Activated naive CD8-positive, alpha-beta T cell treated with anti-CD3 and anti-CD28 coated beads for 36 hours (primary cell): ENCODE results near the gene CAPN3. TPM values are rescaled to one million over a fixed set of nuclear protein-coding genes. Genes with fewer than 3 reads are reported as not detected.
"Not testable (repeated sequence)": the region's sequence is repeated elsewhere in the genome, so short reads cannot be mapped to it uniquely, and the experiment has no call there.

ENCODE experiments used
- DNase-seq: peaks from one replicate; pipeline ENCODE4 v3.0.0; 2021
- H3K27ac Mint-ChIP-seq: one replicate; pipeline ENCODE4 v1.8.0; 2022; ENCODE audit warnings: mild to moderate bottlenecking, moderate library complexity, mixed read lengths
- H3K27me3 Mint-ChIP-seq: one replicate; pipeline ENCODE4 v1.8.0; 2022; ENCODE audit warnings: mild to moderate bottlenecking, mixed read lengths
- H3K36me3 Mint-ChIP-seq: one replicate; pipeline ENCODE4 v1.8.0; 2021; ENCODE audit warnings: mild to moderate bottlenecking, mixed read lengths
- H3K4me1 Mint-ChIP-seq: one replicate; pipeline ENCODE4 v1.8.0; 2021; ENCODE audit warnings: mixed read lengths
- H3K4me3 Mint-ChIP-seq: one replicate; pipeline ENCODE4 v1.8.0; 2022; ENCODE audit warnings: mild to moderate bottlenecking, moderate library complexity, mixed read lengths
- H3K9me3 Mint-ChIP-seq: one replicate; pipeline ENCODE4 v1.8.0; 2022; ENCODE audit warnings: mixed read lengths
- total RNA-seq, 2 experiments: library from RNA; stranded (reverse); gene quantifications; one replicate each; pipeline ENCODE4 v1.2.3, GENCODE V29; 2021

The CAPN3 gene
- 1 to 10 TPM; 1.4 to 1.8 TPM for total RNA-seq

- Mint-ChIP-seq H3K4me3 (no peak within 1 kb of the TSS), H3K27ac (no peak within 1 kb of the TSS), H3K4me1 (no peaks in the 10 kb centered on the region), H3K27me3 (no peaks in the 10 kb centered on the region), H3K9me3 (no peaks in the 10 kb centered on the region), H3K36me3 (no peaks in the 10 kb centered on the region)
- DNase-seq = no peak
Observed at GRCh38 chr15:42359249-42359648, at the start of gene CAPN3. Gene CAPN3 (plus strand): TSS chr15:42359501. CDS start chr15:42359806, 305 bp downstream.

- Mint-ChIP-seq H3K4me3 (no peak overlapping the region), H3K27ac (no peak overlapping the region), H3K4me1 (no peaks in the 10 kb centered on the region), H3K36me3 (peaks cover 7% of the 10 kb centered on the region), H3K27me3 (no peaks in the 10 kb centered on the region), H3K9me3 (no peaks in the 10 kb centered on the region)
- no peak for DNase-seq
Observed at GRCh38 chr15:42313463-42313862, 45.8 kb upstream of the CAPN3 start.

- Mint-ChIP-seq H3K9me3 (no peaks in the 10 kb centered on the region), H3K27ac (no peak overlapping the region), H3K4me3 (no peak overlapping the region), H3K36me3 (peaks cover 7% of the 10 kb centered on the region), H3K27me3 (no peaks in the 10 kb centered on the region), H3K4me1 (no peaks in the 10 kb centered on the region)
- DNase-seq = no peak
Observed at GRCh38 chr15:42314818-42315217, 44.5 kb upstream of the CAPN3 start.

- H3K27me3 Mint-ChIP-seq = no peaks in the 10 kb centered on the region
- H3K27ac Mint-ChIP-seq = no peak overlapping the region
- H3K4me3 Mint-ChIP-seq = no peak overlapping the region
- no peaks in the 10 kb centered on the region for H3K4me1 Mint-ChIP-seq
- no peak for DNase-seq
- peaks cover 7% of the 10 kb centered on the region for H3K36me3 Mint-ChIP-seq
- no peaks in the 10 kb centered on the region for H3K9me3 Mint-ChIP-seq
Observed at GRCh38 chr15:42315521-42315920, 43.8 kb upstream of the CAPN3 start.

- H3K4me1 Mint-ChIP-seq, H3K4me3 Mint-ChIP-seq, H3K36me3 Mint-ChIP-seq, H3K27ac Mint-ChIP-seq, H3K27me3 Mint-ChIP-seq, DNase-seq, H3K9me3 Mint-ChIP-seq: not testable (repeated sequence)
Observed at GRCh38 chr15:42316282-42316805, 43.0 kb upstream of the CAPN3 start.

- no peaks in the 10 kb centered on the region for H3K4me1 Mint-ChIP-seq
- DNase-seq = no peak
- H3K4me3 Mint-ChIP-seq = no peak overlapping the region
- no peaks in the 10 kb centered on the region for H3K9me3 Mint-ChIP-seq
- H3K36me3 Mint-ChIP-seq = peaks cover 3% of the 10 kb centered on the region
- H3K27me3 Mint-ChIP-seq = no peaks in the 10 kb centered on the region
- H3K27ac Mint-ChIP-seq = no peak overlapping the region
Observed at GRCh38 chr15:42319206-42319605, 40.1 kb upstream of the CAPN3 start.

DNA sequence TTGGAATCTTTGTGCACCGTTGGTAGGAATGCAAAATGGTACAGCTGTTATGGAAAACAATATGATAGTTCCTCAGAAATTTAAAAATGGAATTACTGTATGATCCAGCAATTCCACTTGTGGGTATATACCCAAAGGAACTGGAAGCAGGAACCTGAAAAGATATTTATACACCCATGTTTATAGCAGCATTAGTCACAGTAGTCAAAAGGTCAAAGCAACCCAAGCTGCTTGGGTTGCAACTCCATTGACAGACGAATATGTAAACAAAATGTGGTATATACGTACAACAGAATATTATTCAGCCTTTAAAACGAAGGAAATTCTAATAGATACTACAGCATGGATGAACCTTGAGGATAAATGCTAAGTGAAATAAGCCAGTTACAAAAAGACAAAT is 35.0 kb upstream of the CAPN3 start:
- no peak overlapping the region for H3K27ac Mint-ChIP-seq
- H3K4me1 Mint-ChIP-seq = no peaks in the 10 kb centered on the region
- H3K4me3 Mint-ChIP-seq = no peak overlapping the region
- DNase-seq = no peak
- no peaks in the 10 kb centered on the region for H3K27me3 Mint-ChIP-seq
- H3K9me3 Mint-ChIP-seq = no peaks in the 10 kb centered on the region
- peaks cover 12% of the 10 kb centered on the region for H3K36me3 Mint-ChIP-seq

DNA sequence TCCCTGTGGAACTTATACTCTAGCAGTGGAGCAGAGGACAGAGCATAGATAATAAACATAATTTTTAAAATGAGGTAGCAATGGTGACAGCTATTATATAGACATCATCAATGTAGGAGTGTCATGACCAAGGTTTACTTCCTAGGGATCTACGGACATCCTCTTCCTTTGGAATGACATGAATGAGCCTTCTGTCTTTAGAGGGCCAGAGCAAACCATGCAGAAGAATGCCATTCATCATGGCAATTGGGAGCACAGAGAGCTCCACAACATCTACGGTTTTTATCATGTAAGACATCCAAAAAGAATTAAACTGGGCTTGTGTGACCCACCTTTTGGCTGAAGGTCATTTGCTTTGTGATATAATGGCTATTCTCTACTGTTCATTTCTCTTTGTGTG is 30.1 kb upstream of the CAPN3 start:
- no peaks in the 10 kb centered on the region for H3K27me3 Mint-ChIP-seq

GRCh38 chr15:42329992-42330391 is 29.3 kb upstream of the CAPN3 start:
- H3K36me3 Mint-ChIP-seq = peaks cover 17% of the 10 kb centered on the region
- no peak overlapping the region for H3K27ac Mint-ChIP-seq

More for the DNA sequence above, 30.1 kb upstream of the CAPN3 start:
- Mint-ChIP-seq H3K9me3 (no peaks in the 10 kb centered on the region), H3K27ac (no peak overlapping the region), H3K4me3 (no peak overlapping the region), H3K4me1 (no peaks in the 10 kb centered on the region), H3K36me3 (peaks cover 15% of the 10 kb centered on the region)
- DNase-seq = no peak

GRCh38 chr15:42331235-42331634 is 28.1 kb upstream of the CAPN3 start:
- H3K36me3 Mint-ChIP-seq = peaks cover 23% of the 10 kb centered on the region
- no peaks in the 10 kb centered on the region for H3K27me3 Mint-ChIP-seq
- no peak overlapping the region for H3K4me3 Mint-ChIP-seq
- peaks cover 13% of the 10 kb centered on the region for H3K9me3 Mint-ChIP-seq
- H3K4me1 Mint-ChIP-seq = no peaks in the 10 kb centered on the region
- DNase-seq = no peak
- no peak overlapping the region for H3K27ac Mint-ChIP-seq

More at GRCh38 chr15:42329992-42330391, 29.3 kb upstream of the CAPN3 start:
- peaks cover 4% of the 10 kb centered on the region for H3K9me3 Mint-ChIP-seq
- no peak for DNase-seq
- H3K4me3 Mint-ChIP-seq = no peak overlapping the region
- no peaks in the 10 kb centered on the region for H3K27me3 Mint-ChIP-seq
- H3K4me1 Mint-ChIP-seq = no peaks in the 10 kb centered on the region

DNA sequence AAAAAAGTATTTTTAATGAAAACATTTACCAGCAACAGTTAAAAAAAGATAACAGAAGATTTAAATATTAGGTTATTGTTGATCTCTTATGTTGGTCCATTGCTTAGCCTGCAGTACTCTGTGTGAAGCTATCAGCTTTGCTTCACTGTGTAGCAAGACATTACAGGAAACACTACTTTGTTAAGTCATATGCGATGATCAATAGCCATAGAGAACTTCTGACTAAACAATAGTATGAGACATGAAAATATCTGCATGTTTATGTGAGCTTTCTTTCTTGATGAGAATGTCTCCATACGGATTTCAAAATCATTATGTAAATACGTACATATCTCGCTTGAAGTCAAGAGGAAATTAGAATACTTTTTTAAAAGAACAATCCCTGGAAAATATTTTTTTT is 27.0 kb upstream of the CAPN3 start:
- Mint-ChIP-seq H3K27ac (no peak overlapping the region), H3K9me3 (peaks cover 18% of the 10 kb centered on the region), H3K4me3 (no peak overlapping the region), H3K36me3 (peaks cover 24% of the 10 kb centered on the region), H3K4me1 (no peaks in the 10 kb centered on the region), H3K27me3 (no peaks in the 10 kb centered on the region)
- DNase-seq = no peak

- Mint-ChIP-seq H3K4me1 (no peaks in the 10 kb centered on the region), H3K27me3 (no peaks in the 10 kb centered on the region), H3K9me3 (peaks cover 18% of the 10 kb centered on the region), H3K27ac (no peak overlapping the region), H3K36me3 (peaks cover 20% of the 10 kb centered on the region), H3K4me3 (no peak overlapping the region)
- no peak for DNase-seq
Observed at GRCh38 chr15:42335074-42335473, 24.2 kb upstream of the CAPN3 start.

DNA sequence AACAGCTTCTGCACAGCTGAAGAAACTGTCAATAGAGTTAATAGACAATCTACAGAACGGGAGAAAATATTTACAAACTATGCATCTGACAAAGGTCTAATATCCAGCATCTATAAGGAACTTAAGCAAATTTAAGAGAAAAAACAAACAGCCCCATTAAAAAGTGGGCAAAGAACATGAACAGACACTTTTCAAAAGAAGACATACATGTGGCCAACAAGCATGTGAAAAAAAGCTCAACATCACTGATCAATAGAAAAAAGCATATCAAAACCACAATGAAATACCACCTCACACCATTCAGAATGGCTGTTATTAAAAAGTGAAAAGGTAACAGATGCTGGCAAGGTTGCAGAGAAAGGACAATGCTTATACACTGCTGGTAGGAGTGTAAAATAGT is 22.7 kb upstream of the CAPN3 start:
- H3K27ac Mint-ChIP-seq, DNase-seq, H3K4me1 Mint-ChIP-seq, H3K4me3 Mint-ChIP-seq, H3K27me3 Mint-ChIP-seq: not testable (repeated sequence)
- Mint-ChIP-seq H3K9me3 (peaks cover 18% of the 10 kb centered on the region), H3K36me3 (peaks cover 20% of the 10 kb centered on the region)

DNA sequence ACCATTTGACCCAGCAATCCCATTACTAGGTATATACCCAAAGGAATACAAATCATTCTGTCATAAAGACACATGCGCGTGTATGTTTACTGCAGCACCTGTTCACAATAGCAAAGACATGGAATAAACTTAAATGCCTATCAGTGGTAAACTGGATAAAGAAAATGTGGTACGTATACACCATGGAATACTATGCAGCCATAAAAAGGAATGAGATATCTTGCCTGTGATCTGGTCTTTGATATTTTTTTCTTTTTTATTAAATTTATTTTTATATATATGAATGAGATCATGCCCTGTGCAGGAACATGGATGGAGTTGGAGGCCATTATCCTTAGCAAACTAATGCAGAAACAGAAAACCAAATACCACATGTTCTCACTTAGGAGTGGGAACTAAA is 22.2 kb upstream of the CAPN3 start:
- not testable (repeated sequence) for H3K4me1 Mint-ChIP-seq, H3K27me3 Mint-ChIP-seq, DNase-seq, H3K27ac Mint-ChIP-seq, H3K4me3 Mint-ChIP-seq
- Mint-ChIP-seq H3K9me3 (peaks cover 18% of the 10 kb centered on the region), H3K36me3 (peaks cover 20% of the 10 kb centered on the region)

DNA sequence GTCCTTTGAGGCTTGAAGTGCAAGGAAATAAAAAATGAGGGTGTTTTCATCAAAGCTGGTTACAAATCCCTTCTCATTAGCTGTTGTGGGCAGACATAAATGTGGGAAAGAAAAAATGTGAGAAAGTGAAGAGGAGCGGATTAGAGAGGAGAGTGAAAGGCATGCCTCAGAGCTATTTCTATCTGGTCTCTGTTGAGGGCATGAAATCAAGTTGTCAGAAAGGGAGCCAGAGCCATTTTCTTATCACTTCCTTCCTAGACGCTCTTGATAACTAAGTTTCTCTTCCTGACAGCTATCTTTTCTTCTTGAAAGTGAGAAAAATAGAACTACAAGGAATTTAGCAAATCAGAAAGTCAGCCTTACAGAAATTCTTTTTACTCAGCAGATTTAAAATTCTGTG is 20.8 kb upstream of the CAPN3 start:
- Mint-ChIP-seq H3K36me3 (peaks cover 15% of the 10 kb centered on the region), H3K9me3 (peaks cover 18% of the 10 kb centered on the region), H3K27ac (no peak overlapping the region)

GRCh38 chr15:42343596-42344232 is 15.6 kb upstream of the CAPN3 start:
- Mint-ChIP-seq H3K27ac (no peak overlapping the region), H3K36me3 (peaks cover 1% of the 10 kb centered on the region), H3K9me3 (no peaks in the 10 kb centered on the region), H3K4me1 (no peaks in the 10 kb centered on the region), H3K4me3 (no peak overlapping the region), H3K27me3 (no peaks in the 10 kb centered on the region)
- DNase-seq = no peak

More for the DNA sequence above, 20.8 kb upstream of the CAPN3 start:
- Mint-ChIP-seq H3K27me3 (no peaks in the 10 kb centered on the region), H3K4me1 (no peaks in the 10 kb centered on the region), H3K4me3 (no peak overlapping the region)
- no peak for DNase-seq
